ENCODE measurements around the gene SCAMP4.

SCAMP4 gene

DNA sequence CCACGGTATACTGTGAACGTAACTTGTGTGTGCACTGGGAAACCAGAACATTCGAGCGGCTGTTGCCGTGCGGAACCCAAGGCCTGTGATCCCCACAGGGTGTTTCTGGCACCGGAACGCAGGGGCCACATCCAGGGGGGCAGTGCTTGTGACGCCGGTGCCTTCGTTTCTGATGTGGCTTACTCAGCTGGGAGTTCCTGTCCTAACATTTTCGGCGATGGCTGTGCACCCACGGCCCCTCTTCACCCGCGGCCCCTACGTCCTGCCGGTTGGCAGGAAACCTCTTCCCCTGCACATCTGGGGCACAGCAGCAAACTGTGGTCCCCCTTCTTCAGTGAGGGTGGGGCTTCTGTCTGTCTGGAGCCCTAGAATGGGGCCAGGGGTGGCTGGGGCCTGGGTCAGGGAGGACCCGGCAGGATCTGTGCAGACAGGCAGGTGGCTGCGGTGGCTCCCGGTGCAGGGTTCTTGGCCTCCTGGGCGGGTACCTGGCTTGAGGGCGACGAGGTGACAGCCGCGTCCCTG lies 61.9 kb downstream of the SCAMP4 start:
- Mint-ChIP-seq H3K4me1 (peaks cover 18% of the 10 kb centered on the region), H3K27ac (peak overlapping the region; percentile 12), H3K9me3 (no peaks in the 10 kb centered on the region), H3K27me3 (no peaks in the 10 kb centered on the region), H3K36me3 (no peaks in the 10 kb centered on the region), H3K4me3 (peak overlapping the region; percentile 58)

DNA sequence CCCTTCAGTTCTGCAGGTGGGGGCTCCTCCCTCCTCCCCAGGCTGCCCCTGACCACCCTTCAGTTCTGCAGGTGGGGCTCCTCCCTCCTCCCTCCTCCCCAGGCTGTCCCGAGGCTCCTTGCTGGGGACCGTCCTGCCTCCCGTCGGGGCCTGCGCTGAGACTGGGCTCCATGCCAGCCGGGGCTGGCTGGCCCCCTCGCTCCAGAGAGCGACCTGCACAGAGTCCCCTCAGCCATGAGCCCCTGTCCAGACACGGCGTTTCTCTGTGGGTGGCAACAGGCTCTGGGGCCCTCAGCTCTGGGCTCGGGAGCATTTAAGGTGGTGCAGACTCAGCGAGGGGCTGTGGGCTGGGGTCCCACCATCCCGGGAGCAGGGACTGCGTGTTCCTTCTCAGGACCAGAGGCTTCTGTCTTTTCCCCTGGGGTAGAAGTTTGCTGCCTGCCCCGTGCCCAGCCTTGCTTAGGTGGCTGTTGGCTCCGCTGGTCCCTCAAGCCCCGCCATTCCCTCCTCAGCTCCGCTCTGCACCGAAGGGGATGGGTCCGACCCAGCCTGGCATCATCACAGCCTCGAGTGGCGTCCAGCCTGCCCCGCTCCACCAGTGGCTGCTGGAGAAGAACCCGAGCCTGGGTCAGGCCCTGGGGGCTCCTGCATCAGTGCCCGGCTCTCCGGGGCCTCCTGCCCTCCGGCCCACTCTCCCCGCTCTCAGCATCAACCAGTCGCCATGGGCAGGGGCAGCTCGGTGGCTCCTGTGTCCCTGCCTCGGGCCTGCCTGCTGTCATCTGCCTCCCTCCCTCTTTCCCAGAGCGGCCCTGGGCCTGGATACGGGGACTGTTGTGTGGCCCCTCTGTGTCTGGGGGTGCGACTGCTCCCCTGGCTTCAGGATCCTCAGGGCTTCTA lies 63.3 kb downstream of the SCAMP4 start:
- no peak overlapping the region for H3K27ac Mint-ChIP-seq
- H3K36me3 Mint-ChIP-seq = no peaks in the 10 kb centered on the region
- no peak overlapping the region for H3K4me3 Mint-ChIP-seq
- H3K9me3 Mint-ChIP-seq = no peaks in the 10 kb centered on the region
- peaks cover 25% of the 10 kb centered on the region for H3K4me1 Mint-ChIP-seq
- H3K27me3 Mint-ChIP-seq = no peaks in the 10 kb centered on the region

DNA sequence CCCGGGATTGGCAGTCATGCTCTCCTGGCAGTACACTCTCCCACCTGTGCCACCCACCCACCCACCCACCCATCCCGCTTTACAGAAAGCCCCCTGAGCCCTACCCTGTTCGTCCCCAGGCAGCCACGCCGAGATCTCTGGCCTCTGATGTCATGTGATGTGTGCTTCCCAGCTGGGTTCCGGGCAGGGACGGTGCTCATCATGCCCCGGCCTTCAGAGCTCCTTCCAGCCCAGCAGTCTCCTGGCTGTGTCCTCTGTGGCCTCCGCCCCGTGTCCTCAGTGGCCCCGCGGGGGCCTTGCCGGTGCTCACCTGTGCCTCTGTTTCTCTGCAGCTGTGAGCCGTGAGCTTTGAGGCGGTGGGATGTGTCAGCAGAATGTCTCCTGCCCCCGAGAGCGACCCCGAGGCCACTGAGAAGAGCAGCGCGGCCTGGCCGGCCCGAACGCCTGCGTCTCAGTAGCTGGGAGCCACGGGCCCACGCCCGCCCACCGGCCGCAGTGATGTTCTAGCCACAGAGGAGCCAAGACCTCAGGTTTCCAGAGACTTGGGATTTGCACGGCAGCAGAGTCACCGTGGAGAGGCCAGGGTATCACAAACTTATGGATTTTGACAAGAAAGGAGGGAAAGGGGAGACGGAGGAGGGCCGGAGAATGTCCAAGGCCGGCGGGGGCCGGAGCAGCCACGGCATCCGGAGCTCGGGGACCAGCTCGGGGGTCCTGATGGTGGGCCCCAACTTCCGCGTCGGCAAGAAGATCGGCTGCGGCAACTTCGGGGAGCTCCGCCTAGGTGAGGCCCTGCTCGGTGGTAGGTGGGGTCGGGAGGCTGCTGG lies 64.2 kb downstream of the SCAMP4 start:
- Mint-ChIP-seq H3K36me3 (no peaks in the 10 kb centered on the region), H3K4me3 (no peak overlapping the region), H3K4me1 (peaks cover 27% of the 10 kb centered on the region), H3K27me3 (no peaks in the 10 kb centered on the region), H3K27ac (no peak overlapping the region), H3K9me3 (no peaks in the 10 kb centered on the region)

DNA sequence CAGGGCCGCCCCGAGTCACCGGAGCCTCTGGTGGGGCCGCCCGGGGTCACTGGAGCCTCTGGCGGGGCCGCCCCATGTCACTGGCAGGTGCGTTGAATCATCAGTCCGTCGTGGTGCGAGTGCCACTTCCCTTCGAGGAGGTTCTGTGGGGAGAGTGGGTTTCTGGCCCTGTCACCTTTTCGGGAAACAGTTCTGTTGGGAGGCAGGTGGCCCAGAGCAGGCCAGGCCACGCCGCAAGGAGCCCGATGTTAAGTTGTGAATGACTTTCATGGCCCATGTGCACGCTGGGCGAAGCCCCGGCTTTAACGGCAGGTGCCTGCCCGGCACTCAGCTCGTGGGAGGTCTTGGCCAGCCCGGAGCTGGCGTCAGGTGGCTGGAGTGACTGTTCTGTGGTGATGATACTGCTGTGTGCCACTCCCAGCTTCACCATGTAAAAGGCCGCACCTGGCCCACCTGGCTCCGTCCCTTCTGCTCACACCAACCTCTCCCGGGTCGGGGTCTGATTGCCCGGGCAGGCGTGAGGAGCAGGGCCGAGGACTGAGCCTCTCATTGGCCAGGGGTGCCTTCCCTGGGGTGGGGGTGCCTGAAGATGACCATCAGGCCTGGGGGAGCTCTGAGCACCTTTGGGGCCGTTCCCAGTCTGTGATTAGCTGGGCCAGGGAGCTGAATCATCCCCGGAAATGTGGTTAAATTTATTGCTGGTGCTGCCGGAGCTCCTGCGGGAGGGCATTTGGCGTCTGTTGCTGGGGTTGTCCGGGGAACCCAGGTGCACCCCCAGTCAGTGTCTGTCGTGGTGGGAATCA lies 65.0 kb downstream of the SCAMP4 start:
- Mint-ChIP-seq H3K36me3 (no peaks in the 10 kb centered on the region), H3K4me1 (peaks cover 27% of the 10 kb centered on the region), H3K27me3 (no peaks in the 10 kb centered on the region), H3K4me3 (no peak overlapping the region), H3K27ac (peak overlapping the region; percentile 8), H3K9me3 (no peaks in the 10 kb centered on the region)

DNA sequence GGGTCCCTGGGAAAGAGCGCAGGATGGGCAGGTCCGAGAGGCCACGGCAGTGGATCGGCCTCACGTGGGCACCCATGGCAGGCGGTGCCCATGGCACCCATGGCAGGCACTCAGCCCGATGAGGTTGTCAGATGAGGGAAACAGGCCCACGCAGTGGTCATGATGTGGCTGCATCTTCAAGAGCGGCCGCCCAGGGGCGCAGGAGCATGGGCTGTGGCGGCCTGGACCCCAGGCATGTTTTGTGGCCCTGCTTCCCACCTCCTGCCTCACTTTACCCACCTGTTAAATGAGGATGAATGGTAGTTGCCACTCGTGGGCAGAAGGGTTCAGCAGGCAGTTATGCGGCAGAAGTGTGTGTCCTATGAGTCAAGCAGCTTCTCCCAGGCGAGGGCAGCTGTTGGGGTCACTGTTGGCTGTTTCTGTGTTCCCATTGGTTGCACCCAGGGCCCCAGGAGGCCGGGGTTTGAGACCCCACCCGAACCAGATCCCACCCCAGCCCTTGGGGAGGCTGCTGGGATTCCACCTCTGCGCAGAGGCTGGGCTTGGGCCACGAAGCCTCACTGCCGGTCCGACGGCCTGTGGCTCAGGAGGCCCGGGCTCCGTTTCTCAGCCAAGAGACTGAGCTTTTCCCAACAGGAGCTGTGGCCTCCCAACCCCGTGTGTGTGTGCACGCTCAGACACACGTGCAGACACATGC lies 65.8 kb downstream of the SCAMP4 start:
- Mint-ChIP-seq H3K4me3 (no peak overlapping the region), H3K4me1 (peaks cover 22% of the 10 kb centered on the region), H3K36me3 (no peaks in the 10 kb centered on the region), H3K27ac (peak overlapping the region; percentile 8), H3K27me3 (no peaks in the 10 kb centered on the region), H3K9me3 (no peaks in the 10 kb centered on the region)

GRCh38 chr19:1974381-1975161 lies 69.4 kb downstream of the SCAMP4 start:
- Mint-ChIP-seq H3K27ac (no peak overlapping the region), H3K27me3 (no peaks in the 10 kb centered on the region), H3K4me1 (peaks cover 11% of the 10 kb centered on the region), H3K36me3 (no peaks in the 10 kb centered on the region), H3K9me3 (no peaks in the 10 kb centered on the region), H3K4me3 (no peak overlapping the region)

DNA sequence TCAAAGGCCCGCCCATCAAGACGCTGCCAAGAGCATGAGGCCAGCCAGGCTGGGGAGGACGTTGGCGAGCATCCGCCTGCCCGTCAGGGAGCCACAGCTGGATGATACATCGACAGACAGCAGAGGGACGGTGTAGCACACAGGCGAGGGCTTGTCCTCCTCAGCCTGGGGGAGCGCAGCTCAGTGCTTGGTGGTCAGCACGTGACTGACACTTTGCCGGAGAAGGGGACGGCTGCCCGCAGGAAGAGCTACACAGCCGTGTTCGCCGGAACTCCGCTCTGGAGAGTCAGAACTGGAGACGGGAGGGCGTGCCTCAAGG lies 69.9 kb downstream of the SCAMP4 start:
- H3K9me3 Mint-ChIP-seq = no peaks in the 10 kb centered on the region
- H3K4me3 Mint-ChIP-seq = no peak overlapping the region
- H3K27ac Mint-ChIP-seq = no peak overlapping the region
- peaks cover 11% of the 10 kb centered on the region for H3K4me1 Mint-ChIP-seq
- H3K27me3 Mint-ChIP-seq = no peaks in the 10 kb centered on the region
- H3K36me3 Mint-ChIP-seq = no peaks in the 10 kb centered on the region

Data from activated naive CD4-positive, alpha-beta T cell treated with anti-CD3 and anti-CD28 coated beads, Interleukin-2, amount 50 U/mL, for 24 hours (primary cell).